Fibroblast of lung (primary cell): ENCODE results near the gene SERTAD1. TPM values are rescaled to one million over a fixed set of nuclear protein-coding genes. Genes with fewer than 3 reads are reported as not detected.

Experiments
- DNase-seq, 2 donors: peaks; one replicate each; pipeline versions ENCODE4 v3.0.0 to v3.0.0-alpha.2; 2010; ENCODE audit warnings: low read depth in 2 of 2
- H2AFZ ChIP-seq: 2 replicates; pipeline ENCODE4 v1.5.1; 2012; ENCODE audit warnings: low read length, control low read depth, inconsistent platforms
- H3K27ac ChIP-seq: 2 replicates; pipeline ENCODE4 v1.5.1; 2011; ENCODE audit warnings: low read length, control low read depth; ENCODE audit not compliant: insufficient read depth
- H3K27me3 ChIP-seq: 2 replicates; pipeline ENCODE4 v1.5.1; 2011; ENCODE audit warnings: mild to moderate bottlenecking, low read length; ENCODE audit not compliant: control insufficient read depth, insufficient read depth
- H3K36me3 ChIP-seq: 2 replicates; pipeline ENCODE4 v1.5.1; 2011; ENCODE audit warnings: low read length; ENCODE audit not compliant: control insufficient read depth, insufficient read depth
- H3K4me1 ChIP-seq: 2 replicates; pipeline ENCODE4 v1.5.1; 2011; ENCODE audit warnings: low read length; ENCODE audit not compliant: control insufficient read depth, insufficient read depth; ENCODE audit errors: extremely low read depth
- H3K4me2 ChIP-seq: 2 replicates; pipeline ENCODE4 v1.5.1; 2011; ENCODE audit warnings: low read length, control low read depth; ENCODE audit not compliant: insufficient read depth; ENCODE audit errors: extremely low read depth
- H3K4me3 ChIP-seq, 4 experiments: fragments of 200-600 bp in 1 of 4; sonication (generic) in 1 of 4; replicated peaks in 1 of 4; 2 replicates each; pipeline ENCODE4 v1.5.1; 2011 to 2016; ENCODE audit warnings: low read length in 4 of 4, low read depth in 3 of 4, mild to moderate bottlenecking in 3 of 4, control low read depth in 2 of 4, inconsistent platforms in 1 of 4, mixed read lengths in 1 of 4; ENCODE audit not compliant: insufficient read depth in 1 of 4; ENCODE audit errors: control extremely low read depth in 1 of 4
- H3K79me2 ChIP-seq: 2 replicates; pipeline ENCODE4 v1.5.1; 2012; ENCODE audit warnings: mild to moderate bottlenecking, low read length, inconsistent platforms; ENCODE audit not compliant: control insufficient read depth, insufficient read depth
- H3K9ac ChIP-seq: 2 replicates; pipeline ENCODE4 v1.5.1; 2011; ENCODE audit warnings: mild to moderate bottlenecking, low read length, control low read depth; ENCODE audit not compliant: insufficient read depth
- H3K9me3 ChIP-seq: 2 replicates; pipeline ENCODE4 v1.5.1; 2012; ENCODE audit warnings: low read depth, low read length; ENCODE audit not compliant: control insufficient read depth, insufficient read depth
- H4K20me1 ChIP-seq: 2 replicates; pipeline ENCODE4 v1.5.1; 2011; ENCODE audit warnings: low read length; ENCODE audit not compliant: control insufficient read depth, insufficient read depth; ENCODE audit errors: extremely low read depth
- CTCF ChIP-seq, 2 donors: IDR thresholded peaks in 1 of 2; conservative IDR thresholded peaks in 1 of 2; 1 replicate in 1 of 2; 2 replicates in 1 of 2; pipeline ENCODE4 v1.5.1; 2011 to 2012; ENCODE audit warnings: low read length in 2 of 2, control low read depth in 1 of 2, inconsistent platforms in 1 of 2, low read depth in 1 of 2, mild to moderate bottlenecking in 1 of 2
- EZH2 ChIP-seq: IDR thresholded peaks from 2 replicates; pipeline ENCODE4 v1.5.1; 2012; ENCODE audit warnings: low read length, control low read depth, mild to moderate bottlenecking; ENCODE audit errors: missing control alignments
- polyA plus RNA-seq, 2 donors: library from polyadenylated mRNA; depleted of rRNA in 1 of 2; stranded (reverse) in 1 of 2; unstranded in 1 of 2; fragments of >200 nt; gene quantifications; 2 replicates each; pipeline ENCODE4 v1.2.1, GENCODE V29; 2011 to 2012; ENCODE audit warnings: missing spikeins in 1 of 2
- total RNA-seq: library from RNA; depleted of rRNA; stranded (reverse); fragments of >200 nt; gene quantifications from 2 replicates; pipeline ENCODE4 v1.2.1, GENCODE V29; 2014

Gene SERTAD1
- total and polyA plus RNA-seq, 2 donors (not counting 1 experiment from before 2014, with no cell fraction given) = 7.2 to 19.2 TPM

GRCh38 chr19:40442328-40443130 is 16.7 kb upstream of the SERTAD1 start:
- H2AFZ ChIP-seq = no peak overlapping the region
- H3K9ac ChIP-seq = peak overlapping the region; percentile 11
- H3K4me3 ChIP-seq = peak overlapping the region; percentile 27 to 93 (median 58)
- no peak for DNase-seq
- H3K4me2 ChIP-seq = peak overlapping the region; percentile 61
- H3K36me3 ChIP-seq = peaks cover 18% of the 10 kb centered on the region
- TF ChIP-seq CTCF (conservative IDR thresholded peaks at IDR 0.05 in 1 of 2, IDR thresholded peaks at IDR 0.05 in 1 of 2; ENCODE audit: low read depth in 1 of 2, low read length in 2 of 2) (no peak), EZH2 (no peak)
- H3K79me2 ChIP-seq = peaks cover 34% of the 10 kb centered on the region
- H4K20me1 ChIP-seq = no peaks in the 10 kb centered on the region
- H3K27ac ChIP-seq = peak overlapping the region; percentile 68
- H3K9me3 ChIP-seq = no peaks in the 10 kb centered on the region
- H3K27me3 ChIP-seq = no peaks in the 10 kb centered on the region
- H3K4me1 ChIP-seq = peaks cover 7% of the 10 kb centered on the region

- H2AFZ ChIP-seq = no peak overlapping the region
- peak overlapping the region; percentile 61 for H3K4me2 ChIP-seq
- no peaks in the 10 kb centered on the region for H3K9me3 ChIP-seq
- no peak overlapping the region for H3K27ac ChIP-seq
- peaks cover 18% of the 10 kb centered on the region for H3K36me3 ChIP-seq
- peaks cover 7% of the 10 kb centered on the region for H3K4me1 ChIP-seq
- peak overlapping the region in 2 of 4 experiments; percentile 81 to 93 for H3K4me3 ChIP-seq
- DNase-seq = no peak
- no peak for TF ChIP-seq CTCF (conservative IDR thresholded peaks at IDR 0.05 in 1 of 2, IDR thresholded peaks at IDR 0.05 in 1 of 2; ENCODE audit: low read depth in 1 of 2, low read length in 2 of 2)
- no peak overlapping the region for H3K9ac ChIP-seq
- no peaks in the 10 kb centered on the region for H4K20me1 ChIP-seq
- H3K27me3 ChIP-seq = no peaks in the 10 kb centered on the region
- H3K79me2 ChIP-seq = peaks cover 34% of the 10 kb centered on the region
Measured at GRCh38 chr19:40441719-40442253, 16.0 kb upstream of the SERTAD1 start.

GRCh38 chr19:40438284-40438683 is 12.5 kb upstream of the SERTAD1 start:
- Histone ChIP-seq H3K9ac (no peak overlapping the region), H3K4me2 (no peak overlapping the region), H2AFZ (no peak overlapping the region), H3K27me3 (no peaks in the 10 kb centered on the region), H3K79me2 (peaks cover 27% of the 10 kb centered on the region), H4K20me1 (no peaks in the 10 kb centered on the region), H3K27ac (no peak overlapping the region), H3K36me3 (peaks cover 18% of the 10 kb centered on the region), H3K9me3 (no peaks in the 10 kb centered on the region), H3K4me3 (no peak overlapping the region), H3K4me1 (peaks cover 5% of the 10 kb centered on the region)
- TF ChIP-seq EZH2 = no peak
- TF ChIP-seq CTCF (conservative IDR thresholded peaks at IDR 0.05 in 1 of 2, IDR thresholded peaks at IDR 0.05 in 1 of 2; ENCODE audit: low read depth in 1 of 2, low read length in 2 of 2) = no peak
- no peak for DNase-seq
